ENCODE results near the gene CPNE5.

- no peak for TF ChIP-seq POLR2A (IDR thresholded peaks at IDR 0.05; ENCODE audit: low read depth, low read length)
- TF ChIP-seq BHLHE40 (IDR thresholded peaks at IDR 0.05; ENCODE audit: low read depth, low read length), result no peak
- no peak for TF ChIP-seq CTCF (conservative IDR thresholded peaks at IDR 0.05; ENCODE audit: low read depth, low read length)
- no peak for TF ChIP-seq CEBPB (IDR thresholded peaks at IDR 0.05; ENCODE audit: low read depth, low read length)
- no peak for TF ChIP-seq SMC3 (IDR thresholded peaks at IDR 0.05; ENCODE audit: low read depth, low read length)
- TF ChIP-seq RAD21 (IDR thresholded peaks at IDR 0.05; ENCODE audit: low read length), result no peak
- TF ChIP-seq NFE2L2 (IDR thresholded peaks at IDR 0.05; ENCODE audit: low read depth, low read length), result no peak
- TF ChIP-seq MXI1 (IDR thresholded peaks at IDR 0.05; ENCODE audit: borderline replicate concordance, low read depth, low read length), result no peak
- TF ChIP-seq ELK1 (IDR thresholded peaks at IDR 0.05; ENCODE audit: borderline replicate concordance, low read depth, low read length), result no peak
- TF ChIP-seq FOS (IDR thresholded peaks at IDR 0.05; ENCODE audit: low read depth, low read length), result no peak
- no peak for TF ChIP-seq RFX5 (IDR thresholded peaks at IDR 0.05; ENCODE audit: low read depth, low read length)
- no peak for TF ChIP-seq CHD1 (IDR thresholded peaks at IDR 0.05; ENCODE audit: low read depth, low read length)
- no peak for TF ChIP-seq USF2 (IDR thresholded peaks at IDR 0.05; ENCODE audit: low read depth, low read length)
- no peak for TF ChIP-seq MAZ (IDR thresholded peaks at IDR 0.05; ENCODE audit: borderline replicate concordance, low read depth, low read length)
These were observed 2.5 kb upstream of the CPNE5 start for GRCh38 chr6:36841756-36842155.
